ENCODE data around the gene PRMT6. TPM values are rescaled to one million over a fixed set of nuclear protein-coding genes. Genes with fewer than 3 reads are reported as not detected.

Gene PRMT6
- total RNA-seq, 1 donor from 2014 or later, result 18.5 TPM

GRCh38 chr1:107098961-107099360, 42.5 kb downstream of the PRMT6 start:
- no peak for DNase-seq (ENCODE audit: extremely low spot score, unreplicated experiment)
- H3K9me3 Mint-ChIP-seq (ENCODE audit: unreplicated experiment), result no peaks in the 10 kb centered on the region
- H3K27me3 Mint-ChIP-seq (ENCODE audit: unreplicated experiment), result no peaks in the 10 kb centered on the region
- no peak for TF ChIP-seq CTCF (IDR thresholded peaks at IDR 0.05)
- H3K27ac Mint-ChIP-seq (ENCODE audit: unreplicated experiment), result no peak overlapping the region
- no peaks in the 10 kb centered on the region for H3K4me1 Mint-ChIP-seq (ENCODE audit: unreplicated experiment)
- no peak overlapping the region for H3K4me3 Mint-ChIP-seq (ENCODE audit: unreplicated experiment)
- no peaks in the 10 kb centered on the region for H3K36me3 Mint-ChIP-seq (ENCODE audit: unreplicated experiment)

GRCh38 chr1:107100331-107100984, 44.0 kb downstream of the PRMT6 start:
- Mint-ChIP-seq H3K36me3 (ENCODE audit: unreplicated experiment) (no peaks in the 10 kb centered on the region), H3K27me3 (ENCODE audit: unreplicated experiment) (no peaks in the 10 kb centered on the region), H3K9me3 (ENCODE audit: unreplicated experiment) (no peaks in the 10 kb centered on the region), H3K4me1 (ENCODE audit: unreplicated experiment) (no peaks in the 10 kb centered on the region), H3K27ac (ENCODE audit: unreplicated experiment) (no peak overlapping the region), H3K4me3 (ENCODE audit: unreplicated experiment) (no peak overlapping the region)
- no peak for TF ChIP-seq CTCF (IDR thresholded peaks at IDR 0.05)
- DNase-seq (ENCODE audit: extremely low spot score, unreplicated experiment), result no peak

GRCh38 chr1:107105914-107106313, 49.4 kb downstream of the PRMT6 start:
- H3K27me3 Mint-ChIP-seq (ENCODE audit: unreplicated experiment), result no peaks in the 10 kb centered on the region
- H3K36me3 Mint-ChIP-seq (ENCODE audit: unreplicated experiment), result no peaks in the 10 kb centered on the region
- H3K27ac Mint-ChIP-seq (ENCODE audit: unreplicated experiment), result no peak overlapping the region
- no peaks in the 10 kb centered on the region for H3K4me1 Mint-ChIP-seq (ENCODE audit: unreplicated experiment)
- H3K4me3 Mint-ChIP-seq (ENCODE audit: unreplicated experiment), result no peak overlapping the region
- H3K9me3 Mint-ChIP-seq (ENCODE audit: unreplicated experiment), result peaks cover 5% of the 10 kb centered on the region
- TF ChIP-seq CTCF (IDR thresholded peaks at IDR 0.05), result no peak
- DNase-seq (ENCODE audit: extremely low spot score, unreplicated experiment), result no peak

Other genes with a start within 250 kb of the PRMT6 start
- not detected in 2 replicates for gene NTNG1, start 84.4 kb downstream of the PRMT6 start, total RNA-seq